ENCODE results near the gene ACBD3. TPM values are rescaled to one million over a fixed set of nuclear protein-coding genes. Genes with fewer than 3 reads are reported as not detected.

Gene ACBD3
- total and polyA plus RNA-seq, 2 of the 8 experiments (the other 6 are each of a cell fraction or from before 2014, with no cell fraction given): 8.4 to 29.4 TPM

DNA sequence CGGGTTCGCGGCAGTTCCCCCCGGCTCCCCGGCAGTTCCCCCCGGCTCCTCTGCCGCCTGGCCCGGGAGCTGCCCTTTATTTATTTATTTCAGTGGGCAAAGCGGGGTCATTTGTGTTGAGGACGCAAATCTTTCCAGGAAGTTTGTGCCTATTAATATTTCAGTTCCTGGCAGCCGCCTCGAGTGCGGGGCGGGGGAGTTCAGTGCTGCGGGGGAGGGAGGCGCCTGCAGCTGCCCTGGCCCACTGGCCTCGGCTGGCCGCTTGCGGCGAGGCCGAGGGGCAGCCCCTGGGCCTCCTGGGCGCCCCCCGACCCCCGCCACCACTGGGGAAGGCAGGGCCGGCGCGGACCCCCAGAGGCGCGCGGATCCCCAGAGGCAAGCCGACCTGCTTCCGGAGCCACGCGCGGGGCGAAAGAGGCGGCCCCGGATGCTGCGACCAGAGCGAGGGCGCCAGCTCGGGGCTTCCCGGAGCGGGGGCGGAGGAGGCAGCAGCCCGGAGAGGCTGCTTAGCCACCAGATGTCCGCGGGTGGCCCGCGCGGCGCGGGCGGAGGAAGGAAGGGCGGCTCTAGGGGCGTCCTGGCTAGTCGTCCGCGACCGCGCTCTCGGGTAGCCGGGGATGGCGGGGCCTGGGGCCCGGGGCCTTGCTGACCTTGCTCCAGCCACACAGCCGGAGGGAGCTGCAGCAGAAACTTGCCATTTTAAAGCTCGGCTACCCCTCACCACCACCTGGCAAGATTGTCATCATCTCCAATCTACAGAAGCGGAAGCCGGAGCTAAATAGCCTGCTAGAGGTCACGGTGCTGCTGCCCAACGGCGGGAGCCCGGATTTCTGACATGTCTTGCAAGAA is 76.1 kb downstream of the ACBD3 start:
- no peak overlapping the region for H3K14ac ChIP-seq (ENCODE audit: insufficient read length)
- H3K36me3 ChIP-seq (ENCODE audit: control insufficient read depth in 2 of 4, insufficient read depth in 4 of 4, low read length in 3 of 4): no peaks in the 10 kb centered on the region
- peak overlapping the region; percentile 61; the same call in 1 of the 2 replicates for H2BK20ac ChIP-seq (ENCODE audit: low read length)
- no peaks in the 10 kb centered on the region for H3K79me2 ChIP-seq (ENCODE audit: control insufficient read depth in 1 of 2, insufficient read depth in 2 of 2, low read length in 2 of 2)
- H2AK5ac ChIP-seq (ENCODE audit: low read depth, low read length): no peak overlapping the region
- 2% methylated on average over 57 of the region's 73 CpGs; no CpG with 5 or more reads in 1 of the 2 experiments for whole genome bisulfite sequencing, 2 experiments (ENCODE audit: extremely low coverage in 1 of 2, insufficient coverage in 1 of 2, insufficient read length in 1 of 2, insufficient replicate concordance in 2 of 2, low coverage in 1 of 2, low lambda C conversion rate in 2 of 2, missing lambda C conversion rate in 1 of 2)
- CTCF ChIA-PET (ENCODE audit: partially characterized antibody): interaction anchor here (1.0 to 5.7 kb wide), 8 partner anchors 9 to 71 kb away, joined by 3 to 35 read pairs (median 8); no protein-coding TSS in a partner anchor
- peak overlapping the region; percentile 63 for H4K5ac ChIP-seq (ENCODE audit: insufficient read length, low read depth, low read length)
- peaks cover 0 to 2% of the 10 kb centered on the region in 2 experiments; a peak in 1 of 4 replicates for H3K9me3 ChIP-seq (ENCODE audit: insufficient read depth in 2 of 2, low read depth in 1 of 2, low read length in 1 of 2)
- H4K91ac ChIP-seq (replicated peaks; ENCODE audit: insufficient read length, low read length): no peak overlapping the region
- no peak overlapping the region for H2BK120ac ChIP-seq (replicated peaks; ENCODE audit: low read depth, low read length)
- no peaks in the 10 kb centered on the region; the same call in 1 of the 2 replicates for H3K79me1 ChIP-seq (ENCODE audit: low read depth, low read length)
- H3K27ac ChIP-seq (ENCODE audit: low read depth, low read length): no peak overlapping the region
- H3K18ac ChIP-seq (ENCODE audit: extremely low read depth, low read length): peak overlapping the region; percentile 48; the same call in 1 of the 2 replicates
- H3K4ac ChIP-seq (replicated peaks; ENCODE audit: insufficient read length, low read depth, low read length): no peak overlapping the region
- H4K20me1 ChIP-seq (replicated peaks in 1 of 2; ENCODE audit: control insufficient read depth in 1 of 2, insufficient read depth in 2 of 2, low read length in 2 of 2): no peaks in the 10 kb centered on the region
- H2BK15ac ChIP-seq (ENCODE audit: low read length): no peak overlapping the region
- H2BK12ac ChIP-seq (ENCODE audit: low read depth, low read length): no peak overlapping the region
- FAIRE-seq (no peak), DNase-seq (ENCODE audit: low read depth in 1 of 2, low spot score in 2 of 2) (peak in 1 of 2 experiments; percentile 74)
- peak overlapping the region; percentile 79 to 84 for H3K4me2 ChIP-seq (ENCODE audit: insufficient read depth in 1 of 2, low read depth in 2 of 2, low read length in 2 of 2)
- peaks cover 14% of the 10 kb centered on the region; the same call in 1 of the 2 replicates for H3K23me2 ChIP-seq (ENCODE audit: low read depth, low read length)
- no peak overlapping the region for H2BK5ac ChIP-seq (ENCODE audit: low read depth, low read length)
- peak overlapping the region in 2 of 4 experiments; percentile 20 to 38; a peak in 4 of 7 replicates for H3K9ac ChIP-seq (replicated peaks in 1 of 4; ENCODE audit: extremely low read depth in 1 of 4, low read depth in 3 of 4, low read length in 3 of 4)
- H3K23ac ChIP-seq (ENCODE audit: insufficient read length): no peak overlapping the region
- H3K4me1 ChIP-seq (replicated peaks in 1 of 4; ENCODE audit: control insufficient read depth in 3 of 4, insufficient read depth in 4 of 4, low read length in 3 of 4): peaks cover 15 to 35% (median 29%) of the 10 kb centered on the region in 4 experiments
- H3K4me3 ChIP-seq (ENCODE audit: extremely low read depth in 1 of 4, insufficient read depth in 2 of 4, low read depth in 3 of 4, low read length in 4 of 4): peak overlapping the region; percentile 53 to 83 (median 58)
- peak overlapping the region; percentile 60; the same call in 1 of the 2 replicates for H4K8ac ChIP-seq (ENCODE audit: extremely low read depth, insufficient read depth, low read length)
- H3K56ac ChIP-seq (replicated peaks; ENCODE audit: insufficient read length, low read depth, low read length): no peak overlapping the region
- H2AFZ ChIP-seq (ENCODE audit: low read length): no peak overlapping the region
- peaks cover 0 to 6% (median 3%) of the 10 kb centered on the region in 4 experiments; a peak in 5 of 7 replicates for H3K27me3 ChIP-seq (replicated peaks in 1 of 4; ENCODE audit: control insufficient read depth in 3 of 4, extremely low read depth in 1 of 4, insufficient read depth in 3 of 4, low read length in 3 of 4)
- POLR2A ChIA-PET (ENCODE audit: partially characterized antibody): interaction anchor here (0.7 to 5.7 kb wide), 19 partner anchors 8 to 196 kb away, joined by 3 to 48 read pairs (median 4); partner anchors contain the start of gene H3-3A
- TF ChIP-seq KDM1A (IDR thresholded peaks at IDR 0.05; ENCODE audit: borderline replicate concordance, low read length): no peak
- no peak for TF ChIP-seq NANOG (IDR thresholded peaks at IDR 0.05; ENCODE audit: insufficient read depth, low read depth, low read length, poor library complexity, severe bottlenecking)
- no peak for TF ChIP-seq SP2 (IDR thresholded peaks at IDR 0.05; ENCODE audit: low read length)
- 0 out of 2 replicates have a peak, but pooled peaks have one; percentile 8 for TF ChIP-seq TBP (IDR thresholded peaks at IDR 0.05; ENCODE audit: low read depth, low read length)
- no peak for TF ChIP-seq SIRT6 (IDR thresholded peaks at IDR 0.05; ENCODE audit: low read length)
- no peak; the same call in 1 of the 2 replicates for TF ChIP-seq PHF8 (conservative IDR thresholded peaks at IDR 0.05; ENCODE audit: low read depth, low read length)
- peak; percentile 57; the same call in 1 of the 2 replicates for TF ChIP-seq RBBP5 (IDR thresholded peaks at IDR 0.05; ENCODE audit: borderline replicate concordance, low read depth, low read length)
- no peak for TF ChIP-seq CEBPB (IDR thresholded peaks at IDR 0.05; ENCODE audit: low read depth, low read length)
- no peak for TF ChIP-seq ZNF274 (IDR thresholded peaks at IDR 0.05; ENCODE audit: borderline replicate concordance, extremely low read depth, low read length)
- TF ChIP-seq CTBP2 (IDR thresholded peaks at IDR 0.05; ENCODE audit: borderline replicate concordance, insufficient read depth, insufficient read length, low read length): no peak
